Loucy (cell line): ENCODE results near the gene EFCAB8.

Experiments used
- CTCF ChIP-seq: fragments of 200-600 bp; sonication (generic); conservative IDR thresholded peaks from 2 replicates; pipeline ENCODE4 v1.5.1; 2014; ENCODE audit warnings: mild to moderate bottlenecking, antibody characterized with exemption, low read length
- EZH2phosphoT487 ChIP-seq: fragments of 200-600 bp; IDR thresholded peaks from 2 replicates; pipeline ENCODE4 v1.6.1; 2018; ENCODE audit warnings: antibody characterized with exemption, mild to moderate bottlenecking, moderate library complexity, borderline replicate concordance

DNA sequence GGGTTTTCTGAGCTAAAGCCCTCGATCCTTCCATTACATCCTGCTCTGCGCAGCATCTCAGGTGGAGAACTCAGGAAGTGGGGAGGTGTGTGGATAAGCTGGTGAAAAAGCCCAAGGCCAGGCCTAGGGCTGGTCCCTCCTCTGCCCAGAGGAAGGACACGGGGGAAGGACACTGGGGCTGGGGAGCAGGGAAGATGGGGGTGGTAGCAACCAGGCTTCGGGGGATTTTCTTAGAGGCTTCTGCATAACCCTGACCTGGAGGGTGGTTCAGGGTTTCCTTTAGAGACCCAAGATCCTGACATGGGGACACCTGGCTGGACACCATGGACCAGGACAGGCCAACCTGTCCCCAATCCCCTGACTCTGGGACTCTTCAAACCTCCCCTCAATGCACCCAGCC lies 107.7 kb downstream of the EFCAB8 start:
- TF ChIP-seq CTCF (no peak), EZH2phosphoT487 (no peak)
